Measurements from ENCODE around the gene TMEM236. TPM values are rescaled to one million over a fixed set of nuclear protein-coding genes. Genes with fewer than 3 reads are reported as not detected.

Gene TMEM236
- total RNA-seq, 1 experiment from 2014 or later, result 0.07 TPM

DNA sequence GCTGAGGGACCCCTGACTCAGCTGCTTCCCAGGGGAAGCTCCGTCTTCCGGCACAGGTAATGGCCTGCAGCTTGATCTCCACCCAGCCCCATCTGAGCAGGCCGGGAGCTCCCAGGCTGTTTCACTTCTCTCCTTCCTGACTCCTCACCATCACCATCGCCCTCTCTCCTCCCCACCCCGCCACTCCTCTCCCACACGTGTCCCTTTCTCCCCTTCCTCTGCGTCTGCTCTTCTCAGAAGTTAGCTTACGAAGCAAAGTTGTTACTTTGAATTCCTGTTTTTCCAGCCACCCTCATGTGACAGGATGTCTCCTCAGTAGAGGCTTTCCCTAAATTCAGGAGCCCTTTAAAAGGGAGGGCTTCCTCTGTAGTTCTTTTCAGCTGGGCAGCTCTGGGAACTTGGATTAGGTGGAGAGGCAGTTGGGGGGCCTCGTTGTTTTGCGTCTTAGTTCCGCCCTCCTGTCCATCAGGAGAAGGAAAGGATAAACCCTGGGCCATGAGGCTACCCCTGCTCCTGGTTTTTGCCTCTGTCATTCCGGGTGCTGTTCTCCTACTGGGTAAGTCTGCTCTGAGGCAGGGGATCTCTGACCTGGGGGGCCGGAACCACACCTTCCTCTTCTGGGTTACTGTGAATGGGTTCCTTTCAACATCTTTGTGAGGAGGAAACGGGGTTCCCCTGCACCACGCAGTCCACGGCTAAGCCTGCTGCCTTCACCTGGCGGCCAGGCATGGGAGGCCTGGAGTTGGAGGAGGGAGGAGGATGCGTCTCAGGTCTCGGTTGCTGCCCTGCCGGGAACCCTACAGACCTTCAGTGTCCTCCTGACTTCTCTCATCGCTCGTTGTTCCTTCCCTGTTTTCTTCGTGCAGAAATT, 57.2 kb downstream of the TMEM236 start, which contains the start of gene MRC1:
MRC1 (plus strand) TSS at position 378 of the 871 bp plus-strand sequence; CDS start at position 496, 118 bp downstream.
- ChIA-PET POLR2A (no interaction called here), CTCF (no interaction called here), RAD21 (ENCODE audit: low non-redundant PET in 1 of 2, low total read pairs in 2 of 2, uncharacterized antibody in 2 of 2, unreplicated experiment in 2 of 2) (no interaction called here)
- no peaks in the 10 kb centered on the region for H3K27me3 ChIP-seq (ENCODE audit: insufficient read depth, low read length)
- no peaks in the 10 kb centered on the region for H3K9me2 ChIP-seq (ENCODE audit: insufficient read depth)
- DNase-seq (ENCODE audit: low read depth, low spot score), result no peak
- H3K27ac ChIP-seq (ENCODE audit: low read depth, low read length), result no peak within 1 kb of the TSS
- TF ChIP-seq EZH2 (IDR thresholded peaks at IDR 0.05) (no peak), JUND (IDR thresholded peaks at IDR 0.05) (no peak), EGR1 (IDR thresholded peaks at IDR 0.05; ENCODE audit: low read depth) (no peak)
- no peak within 1 kb of the TSS for H3K9ac ChIP-seq (ENCODE audit: low read length)
- no peaks in the 10 kb centered on the region for H4K20me1 ChIP-seq (ENCODE audit: insufficient read depth)
- no peak within 1 kb of the TSS for H3K4me3 ChIP-seq (replicated peaks in 1 of 2; ENCODE audit: low read depth in 1 of 2, low read length in 2 of 2)
- no peaks in the 10 kb centered on the region for H3K79me2 ChIP-seq (ENCODE audit: insufficient read depth, low read length)
- H3K9me3 ChIP-seq (ENCODE audit: control insufficient read depth in 1 of 2, insufficient read depth in 1 of 2, low read depth in 1 of 2, low read length in 2 of 2), result no peaks in the 10 kb centered on the region
- no peak within 1 kb of the TSS for H2AFZ ChIP-seq (ENCODE audit: low read depth, low read length, poor library complexity, severe bottlenecking)
- no peaks in the 10 kb centered on the region for H3K4me1 ChIP-seq (ENCODE audit: control insufficient read depth in 1 of 2, insufficient read depth in 2 of 2, low read length in 2 of 2)
- intact Hi-C loops (cut with micrococcal nuclease), result no loop called here
- no peak for ATAC-seq
- no peaks in the 10 kb centered on the region for H3K36me3 ChIP-seq (ENCODE audit: control insufficient read depth in 1 of 2, insufficient read depth in 2 of 2, low read length in 2 of 2)
- no TSS peak for BruUV-seq (replicated peaks)
- H3K4me2 ChIP-seq (ENCODE audit: low read length), result no peak within 1 kb of the TSS

DNA sequence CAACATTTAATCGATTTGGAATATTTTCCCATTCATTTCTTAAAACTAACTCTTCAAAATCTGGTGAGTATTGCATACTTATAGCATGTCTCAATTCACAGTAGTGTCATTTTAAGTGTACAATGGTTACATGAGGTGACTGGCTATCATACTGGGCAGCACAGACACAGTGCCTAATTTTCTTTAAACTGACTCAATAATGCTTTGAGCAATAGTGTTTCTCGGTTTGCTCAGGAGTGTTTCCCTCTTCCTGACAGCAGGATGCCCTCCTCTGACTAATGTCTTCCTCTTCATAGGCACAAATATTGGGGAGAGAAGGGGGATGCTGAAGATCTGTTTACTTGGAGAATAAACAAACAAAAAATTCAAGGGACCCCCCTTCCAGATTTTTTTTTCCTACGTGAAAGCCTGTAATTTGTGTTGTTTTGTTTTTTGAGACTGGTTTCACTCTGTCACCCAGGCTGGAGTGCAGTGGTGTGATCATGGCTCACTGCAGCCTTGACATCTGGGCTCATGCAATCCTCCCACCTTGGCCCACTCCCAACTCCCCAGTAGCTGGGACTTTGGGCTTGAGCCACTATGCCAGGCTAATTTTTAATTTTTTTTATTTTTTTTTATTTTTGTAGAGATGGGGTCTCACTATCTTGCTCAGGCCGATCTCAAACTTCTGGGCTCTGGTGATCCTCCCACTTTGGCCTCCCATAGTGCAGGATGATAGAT, 59.3 kb downstream of the TMEM236 start:
- H3K36me3 ChIP-seq (ENCODE audit: control insufficient read depth in 1 of 2, insufficient read depth in 2 of 2, low read length in 2 of 2), result no peaks in the 10 kb centered on the region
- ATAC-seq (no peak), DNase-seq (ENCODE audit: low read depth, low spot score) (no peak)
- BruUV-seq (replicated peaks), result no TSS peak
- H4K20me1 ChIP-seq (ENCODE audit: insufficient read depth), result no peaks in the 10 kb centered on the region
- H3K9me3 ChIP-seq (ENCODE audit: control insufficient read depth in 1 of 2, insufficient read depth in 1 of 2, low read depth in 1 of 2, low read length in 2 of 2), result no peaks in the 10 kb centered on the region
- CTCF ChIA-PET, result interaction anchor here (0.7 kb wide), 1 partner anchor 479 kb away, joined by 3 read pairs; no protein-coding TSS in a partner anchor
- RAD21 ChIA-PET (ENCODE audit: low non-redundant PET in 1 of 2, low total read pairs in 2 of 2, uncharacterized antibody in 2 of 2, unreplicated experiment in 2 of 2), result no interaction called here
- no peaks in the 10 kb centered on the region for H3K27me3 ChIP-seq (ENCODE audit: insufficient read depth, low read length)
- no peak overlapping the region for H3K4me3 ChIP-seq (replicated peaks in 1 of 2; ENCODE audit: low read depth in 1 of 2, low read length in 2 of 2)
- H3K9ac ChIP-seq (ENCODE audit: low read length), result no peak overlapping the region
- H2AFZ ChIP-seq (ENCODE audit: low read depth, low read length, poor library complexity, severe bottlenecking), result no peak overlapping the region
- H3K79me2 ChIP-seq (ENCODE audit: insufficient read depth, low read length), result no peaks in the 10 kb centered on the region
- H3K4me1 ChIP-seq (ENCODE audit: control insufficient read depth in 1 of 2, insufficient read depth in 2 of 2, low read length in 2 of 2), result no peaks in the 10 kb centered on the region
- no peak overlapping the region for H3K4me2 ChIP-seq (ENCODE audit: low read length)
- no peak overlapping the region for H3K27ac ChIP-seq (ENCODE audit: low read depth, low read length)
- intact Hi-C loops (cut with micrococcal nuclease), result no loop called here
- no peaks in the 10 kb centered on the region for H3K9me2 ChIP-seq (ENCODE audit: insufficient read depth)
- POLR2A ChIA-PET, result no interaction called here
- TF ChIP-seq POLR2A (IDR thresholded peaks at IDR 0.05; ENCODE audit: borderline replicate concordance, extremely low read depth, insufficient read depth, insufficient read length) (no peak), TCF7L2 (IDR thresholded peaks at IDR 0.05; ENCODE audit: borderline replicate concordance, extremely low read depth, insufficient read depth, insufficient read length) (no peak), YY1 (IDR thresholded peaks at IDR 0.05; ENCODE audit: extremely low read depth, insufficient replicate concordance, low read depth, low read length) (no peak)

Data from HCT116 (cell line).